T1000 (cell line): ENCODE data around the gene USP47.

Source experiments
- DNase-seq: peaks from one replicate; lab custom pipeline; 2025; ENCODE audit warnings: mixed read lengths; lab: John Stamatoyannopoulos, UW

Gene USP47

GRCh38 chr11:11867720-11868119 is 25.9 kb downstream of the USP47 start:
- no peak for DNase-seq

- DNase-seq, result no peak
Observed at GRCh38 chr11:11871991-11872401, 30.2 kb downstream of the USP47 start.

- DNase-seq, result no peak
Observed at GRCh38 chr11:11876458-11876857, 34.7 kb downstream of the USP47 start.

GRCh38 chr11:11880179-11880578 is 38.4 kb downstream of the USP47 start:
- DNase-seq, result no peak

GRCh38 chr11:11882539-11882938 is 40.8 kb downstream of the USP47 start:
- DNase-seq, result no peak

GRCh38 chr11:11884351-11884750 is 42.6 kb downstream of the USP47 start:
- no peak for DNase-seq

- DNase-seq, result no peak
Observed at GRCh38 chr11:11884774-11885481, 43.2 kb downstream of the USP47 start.

GRCh38 chr11:11894486-11894885 is 52.7 kb downstream of the USP47 start:
- no peak for DNase-seq

GRCh38 chr11:11895672-11896071 is 53.9 kb downstream of the USP47 start:
- DNase-seq, result no peak

- DNase-seq, result no peak
Observed at GRCh38 chr11:11898648-11899047, 56.9 kb downstream of the USP47 start.

GRCh38 chr11:11899401-11899800 is 57.6 kb downstream of the USP47 start:
- DNase-seq, result no peak

GRCh38 chr11:11901929-11902328 is 60.2 kb downstream of the USP47 start:
- DNase-seq, result no peak

- DNase-seq, result no peak
Observed at GRCh38 chr11:11909727-11910126, 68.0 kb downstream of the USP47 start.

- no peak for DNase-seq
Observed at GRCh38 chr11:11910541-11910940, 68.8 kb downstream of the USP47 start.

GRCh38 chr11:11913395-11913794 is 71.6 kb downstream of the USP47 start:
- DNase-seq, result no peak

- no peak for DNase-seq
Observed at GRCh38 chr11:11915625-11916024, 73.9 kb downstream of the USP47 start.

GRCh38 chr11:11916981-11917399 is 75.2 kb downstream of the USP47 start:
- no peak for DNase-seq

GRCh38 chr11:11923828-11924227 is 82.1 kb downstream of the USP47 start:
- DNase-seq, result no peak

GRCh38 chr11:11929920-11930319 is 88.1 kb downstream of the USP47 start:
- no peak for DNase-seq

- no peak for DNase-seq
Observed at GRCh38 chr11:11931461-11932055, 89.8 kb downstream of the USP47 start.

- no peak for DNase-seq
Observed at GRCh38 chr11:11935536-11935935, 93.8 kb downstream of the USP47 start.

GRCh38 chr11:11937433-11937832 is 95.7 kb downstream of the USP47 start:
- DNase-seq, result no peak

- no peak for DNase-seq
Observed at GRCh38 chr11:11937957-11938356, 96.2 kb downstream of the USP47 start.

- DNase-seq, result no peak
Observed at GRCh38 chr11:11940551-11940950, 98.8 kb downstream of the USP47 start.
